NT2/D1 (cell line): ENCODE data around the gene NAA10.

ENCODE experiments used
- DNase-seq: peaks from one replicate; pipeline ENCODE4 v3.0.0-alpha.2; 2011; ENCODE audit warnings: low read depth, low spot score
- H3K27me3 ChIP-seq: 2 replicates; pipeline ENCODE4 v1.6.0; 2011; ENCODE audit warnings: mild to moderate bottlenecking; ENCODE audit not compliant: insufficient read length, insufficient read depth
- H3K36me3 ChIP-seq: 2 replicates; pipeline ENCODE4 v1.6.1; 2011; ENCODE audit warnings: mild to moderate bottlenecking, low read length, mixed read lengths; ENCODE audit not compliant: insufficient read depth, insufficient read length
- H3K4me1 ChIP-seq: 2 replicates; pipeline ENCODE4 v1.5.1; 2011; ENCODE audit not compliant: insufficient read depth, insufficient read length
- H3K4me3 ChIP-seq: 2 replicates; pipeline ENCODE4 v1.5.1; 2011; ENCODE audit warnings: low read depth; ENCODE audit not compliant: insufficient read length
- H3K9ac ChIP-seq: 2 replicates; pipeline ENCODE4 v1.6.0; 2011; ENCODE audit warnings: low read depth; ENCODE audit not compliant: insufficient read length
- H3K9me3 ChIP-seq: 2 replicates; pipeline ENCODE4 v1.5.1; 2011; ENCODE audit warnings: mild to moderate bottlenecking, low read length; ENCODE audit not compliant: insufficient read depth
- SUZ12 ChIP-seq: IDR thresholded peaks from 2 replicates; pipeline ENCODE4 v1.6.1; 2011; ENCODE audit not compliant: insufficient read length, insufficient read depth; ENCODE audit errors: extremely low read depth
- YY1 ChIP-seq: IDR thresholded peaks from 2 replicates; pipeline ENCODE4 v1.6.1; 2011; ENCODE audit not compliant: insufficient read length, insufficient read depth
- ZNF274 ChIP-seq: IDR thresholded peaks from 2 replicates; pipeline ENCODE4 v1.6.1; 2011; ENCODE audit warnings: mild to moderate bottlenecking, low read depth, low read length

Gene NAA10

GRCh38 chrX:153964105-153964504, 29.3 kb upstream of the NAA10 start:
- Histone ChIP-seq H3K36me3 (peaks cover 74% of the 10 kb centered on the region), H3K9ac (no peak overlapping the region), H3K4me1 (peaks cover 3% of the 10 kb centered on the region), H3K9me3 (no peaks in the 10 kb centered on the region), H3K27me3 (no peaks in the 10 kb centered on the region), H3K4me3 (no peak overlapping the region)
- no peak for DNase-seq
- TF ChIP-seq SUZ12 (no peak), ZNF274 (no peak), YY1 (no peak)

- Histone ChIP-seq H3K36me3 (peaks cover 74% of the 10 kb centered on the region), H3K4me3 (no peak overlapping the region), H3K9me3 (no peaks in the 10 kb centered on the region), H3K4me1 (peaks cover 3% of the 10 kb centered on the region), H3K9ac (no peak overlapping the region), H3K27me3 (no peaks in the 10 kb centered on the region)
- TF ChIP-seq ZNF274, result no peak
- no peak for TF ChIP-seq YY1
- no peak for TF ChIP-seq SUZ12
- DNase-seq, result no peak
These were observed 28.7 kb upstream of the NAA10 start for GRCh38 chrX:153963546-153963945.

GRCh38 chrX:153961292-153961691, 26.5 kb upstream of the NAA10 start:
- H3K4me3 ChIP-seq, result no peak overlapping the region
- no peaks in the 10 kb centered on the region for H3K27me3 ChIP-seq
- no peak overlapping the region for H3K9ac ChIP-seq
- TF ChIP-seq YY1 (no peak), SUZ12 (no peak), ZNF274 (no peak)
- no peaks in the 10 kb centered on the region for H3K9me3 ChIP-seq
- peaks cover 83% of the 10 kb centered on the region for H3K36me3 ChIP-seq
- DNase-seq, result no peak
- no peaks in the 10 kb centered on the region for H3K4me1 ChIP-seq

- TF ChIP-seq SUZ12, result no peak
- Histone ChIP-seq H3K9me3 (no peaks in the 10 kb centered on the region), H3K9ac (no peak overlapping the region), H3K4me3 (no peak overlapping the region), H3K36me3 (peaks cover 88% of the 10 kb centered on the region), H3K4me1 (no peaks in the 10 kb centered on the region), H3K27me3 (no peaks in the 10 kb centered on the region)
- no peak for DNase-seq
These were observed 25.9 kb upstream of the NAA10 start for GRCh38 chrX:153960786-153961185.

- H3K36me3 ChIP-seq, result peaks cover 92% of the 10 kb centered on the region
These were observed 25.2 kb upstream of the NAA10 start for GRCh38 chrX:153960077-153960476.

GRCh38 chrX:153959649-153960048, 24.8 kb upstream of the NAA10 start:
- H3K9me3 ChIP-seq, result no peaks in the 10 kb centered on the region
- no peak overlapping the region for H3K9ac ChIP-seq
- H3K27me3 ChIP-seq, result no peaks in the 10 kb centered on the region
- no peak overlapping the region for H3K4me3 ChIP-seq
- peaks cover 92% of the 10 kb centered on the region for H3K36me3 ChIP-seq
- DNase-seq, result no peak
- TF ChIP-seq ZNF274 (no peak), SUZ12 (no peak), YY1 (no peak)
- H3K4me1 ChIP-seq, result no peaks in the 10 kb centered on the region

More at GRCh38 chrX:153960077-153960476, 25.2 kb upstream of the NAA10 start:
- DNase-seq, result no peak
- H3K27me3 ChIP-seq, result no peaks in the 10 kb centered on the region
- TF ChIP-seq YY1, result no peak
- TF ChIP-seq ZNF274, result no peak
- no peak for TF ChIP-seq SUZ12
- no peak overlapping the region for H3K4me3 ChIP-seq
- H3K9me3 ChIP-seq, result no peaks in the 10 kb centered on the region
- no peaks in the 10 kb centered on the region for H3K4me1 ChIP-seq
- no peak overlapping the region for H3K9ac ChIP-seq

- Histone ChIP-seq H3K27me3 (no peaks in the 10 kb centered on the region), H3K9me3 (no peaks in the 10 kb centered on the region), H3K4me3 (no peak overlapping the region), H3K36me3 (peaks cover 92% of the 10 kb centered on the region), H3K9ac (no peak overlapping the region), H3K4me1 (no peaks in the 10 kb centered on the region)
- no peak for DNase-seq
- TF ChIP-seq ZNF274 (no peak), SUZ12 (no peak), YY1 (no peak)
These were observed 23.8 kb upstream of the NAA10 start for GRCh38 chrX:153958605-153959004.

- peaks cover 92% of the 10 kb centered on the region for H3K36me3 ChIP-seq
- no peak overlapping the region for H3K4me3 ChIP-seq
- no peak overlapping the region for H3K9ac ChIP-seq
- H3K27me3 ChIP-seq, result no peaks in the 10 kb centered on the region
- TF ChIP-seq YY1 (no peak), ZNF274 (no peak), SUZ12 (no peak)
- H3K4me1 ChIP-seq, result no peaks in the 10 kb centered on the region
- no peaks in the 10 kb centered on the region for H3K9me3 ChIP-seq
- DNase-seq, result no peak
These were observed 22.4 kb upstream of the NAA10 start for GRCh38 chrX:153957224-153957623.
